ENCODE measurements around the gene TLE1. TPM values are rescaled to one million over a fixed set of nuclear protein-coding genes. Genes with fewer than 3 reads are reported as not detected.
"Not testable (repeated sequence)": the region's sequence is repeated elsewhere in the genome, so short reads cannot be mapped to it uniquely, and the experiment has no call there.

The TLE1 gene
- total RNA-seq, result 20.6 and 30.1 TPM in 2 replicates
- polyA plus RNA-seq (2012), result 13.6 TPM

GRCh38 chr9:81689343-81690175, at the start of gene TLE1:
Gene TLE1, minus strand, starts transcription at chr9:81689547. Its CDS starts 1,307 bp downstream, at chr9:81688240.
- DNase-seq (ENCODE audit: low read depth), result peak; percentile 100

- DNase-seq (ENCODE audit: low read depth), result peak; percentile 90
Measured at GRCh38 chr9:81737871-81738507, 48.6 kb upstream of the TLE1 start.

- not testable (repeated sequence) for DNase-seq (ENCODE audit: low read depth)
Measured at GRCh38 chr9:81730498-81730897, 41.2 kb upstream of the TLE1 start.

GRCh38 chr9:81729135-81729534, 39.8 kb upstream of the TLE1 start:
- DNase-seq (ENCODE audit: low read depth), result peak; percentile 16

- peak; percentile 12 for DNase-seq (ENCODE audit: low read depth)
Measured at GRCh38 chr9:81724242-81724889, 35.0 kb upstream of the TLE1 start.

GRCh38 chr9:81722277-81722676, 32.9 kb upstream of the TLE1 start:
- no peak for DNase-seq (ENCODE audit: low read depth)

- DNase-seq (ENCODE audit: low read depth), result peak; percentile 5
Measured at GRCh38 chr9:81720450-81721086, 31.2 kb upstream of the TLE1 start.

GRCh38 chr9:81719972-81720371, 30.6 kb upstream of the TLE1 start:
- DNase-seq (ENCODE audit: low read depth), result peak; percentile 67

GRCh38 chr9:81718244-81718643, 28.9 kb upstream of the TLE1 start:
- DNase-seq (ENCODE audit: low read depth), result no peak

GRCh38 chr9:81717747-81718077, 28.4 kb upstream of the TLE1 start:
- DNase-seq (ENCODE audit: low read depth), result no peak

GRCh38 chr9:81717061-81717746, 27.9 kb upstream of the TLE1 start:
- no peak for DNase-seq (ENCODE audit: low read depth)

GRCh38 chr9:81716409-81716808, 27.1 kb upstream of the TLE1 start:
- DNase-seq (ENCODE audit: low read depth), result no peak

GRCh38 chr9:81705578-81705977, 16.2 kb upstream of the TLE1 start:
- DNase-seq (ENCODE audit: low read depth), result no peak

GRCh38 chr9:81694541-81694940, 5.2 kb upstream of the TLE1 start:
- DNase-seq (ENCODE audit: low read depth), result no peak

GRCh38 chr9:81693671-81694378, 4.5 kb upstream of the TLE1 start:
- no peak for DNase-seq (ENCODE audit: low read depth)

- no peak for DNase-seq (ENCODE audit: low read depth)
Measured at GRCh38 chr9:81690251-81690851, 1.0 kb upstream of the TLE1 start.

GRCh38 chr9:81689093-81689342, 329 bp downstream of the TLE1 start:
- DNase-seq (ENCODE audit: low read depth), result not testable (repeated sequence)

- peak; percentile 45 for DNase-seq (ENCODE audit: low read depth)
Measured at GRCh38 chr9:81688262-81689092, 870 bp downstream of the TLE1 start.

- peak; percentile 56 for DNase-seq (ENCODE audit: low read depth)
Measured at GRCh38 chr9:81687521-81688261, 1.7 kb downstream of the TLE1 start.
